ENCODE data around the gene IREB2.
"Not testable (repeated sequence)": the region's sequence is repeated elsewhere in the genome, so short reads cannot be mapped to it uniquely, and the experiment has no call there.

IREB2 gene

DNA sequence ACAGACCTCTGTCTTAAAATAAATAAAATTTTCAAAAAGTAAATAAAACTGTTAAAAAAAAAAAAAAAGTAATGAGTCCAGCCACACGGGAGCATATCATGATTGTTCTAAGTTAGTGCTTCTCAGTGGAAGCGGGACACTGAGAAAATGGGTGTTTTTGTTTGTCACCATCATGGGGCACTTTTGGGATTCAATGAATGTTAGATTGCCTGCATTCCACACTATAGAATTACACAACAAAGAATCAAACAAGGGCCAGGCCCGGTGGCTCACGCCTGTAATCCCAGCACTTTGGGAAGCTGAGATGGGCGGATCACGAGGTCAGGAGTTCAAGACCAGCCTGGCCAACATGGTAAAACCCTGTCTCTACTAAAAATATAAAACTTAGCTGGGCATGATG, 3.3 kb upstream of the IREB2 start:
- not testable (repeated sequence) for DNase-seq (ENCODE audit: low spot score)

DNA sequence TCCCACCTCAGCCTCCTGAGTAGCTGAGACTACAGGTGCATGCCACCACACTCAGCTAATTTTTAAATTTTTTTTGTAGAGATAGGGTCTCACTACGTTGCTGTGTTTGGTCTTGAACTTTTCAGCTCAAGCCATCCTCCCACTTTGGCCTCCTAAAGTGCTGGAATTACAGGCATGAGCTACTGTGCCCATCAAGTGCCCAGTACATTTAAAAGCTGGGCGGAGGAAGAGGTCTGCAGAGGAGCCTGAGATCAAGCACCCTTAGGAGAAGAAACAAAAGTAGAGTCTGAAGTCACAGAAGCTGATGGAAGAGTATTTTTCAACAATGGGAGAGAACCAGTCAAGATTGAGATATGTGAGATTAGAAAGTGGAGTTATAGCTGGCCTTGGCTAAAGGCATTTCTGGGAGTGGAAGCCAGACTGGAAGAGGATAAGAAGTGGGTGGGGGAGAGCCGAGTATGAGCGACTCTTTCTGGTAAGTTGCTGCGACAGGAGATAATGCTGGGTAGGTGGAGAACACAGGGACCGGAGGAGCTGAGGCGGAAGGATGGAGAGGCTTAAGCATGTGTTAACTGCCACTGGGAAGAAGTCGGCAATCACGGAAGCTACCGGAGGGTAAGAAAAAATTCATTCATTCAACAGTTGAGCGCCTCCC, 782 bp upstream of the IREB2 start:
- DNase-seq (ENCODE audit: low spot score), result no peak

DNA sequence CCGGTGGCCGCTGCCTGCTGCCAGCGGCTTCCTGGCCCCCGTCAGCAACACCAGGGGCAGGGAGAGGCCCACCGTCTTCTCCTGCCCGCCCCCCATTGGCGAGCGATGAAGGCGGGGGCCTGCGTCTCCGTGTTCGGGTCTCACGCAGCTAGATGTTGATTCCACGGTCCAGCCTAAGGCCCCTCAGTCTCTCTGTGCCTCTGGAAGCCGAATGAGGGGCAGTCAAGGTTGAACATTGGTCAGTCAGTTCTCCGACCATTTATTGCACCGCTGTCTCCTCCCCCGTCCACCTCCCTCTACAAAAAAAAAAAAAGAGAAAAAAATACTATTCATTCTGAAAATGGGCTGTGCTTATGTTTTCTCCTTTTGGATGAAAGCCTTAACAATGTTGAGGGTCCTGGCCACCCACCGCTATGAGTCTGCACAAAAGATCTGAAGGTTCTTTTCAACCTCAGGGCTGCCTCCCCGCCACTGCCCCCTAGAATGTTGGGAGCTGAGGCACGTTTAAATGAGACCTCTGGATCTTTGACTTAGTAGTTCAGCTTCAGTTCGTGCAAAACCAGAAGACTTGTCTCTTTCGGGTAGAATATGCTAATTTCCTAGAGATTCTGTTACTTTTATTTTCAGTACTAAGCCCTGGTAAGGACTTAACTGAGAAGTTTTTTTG, 736 bp downstream of the IREB2 start:
- DNase-seq (ENCODE audit: low spot score), result no peak

DNA sequence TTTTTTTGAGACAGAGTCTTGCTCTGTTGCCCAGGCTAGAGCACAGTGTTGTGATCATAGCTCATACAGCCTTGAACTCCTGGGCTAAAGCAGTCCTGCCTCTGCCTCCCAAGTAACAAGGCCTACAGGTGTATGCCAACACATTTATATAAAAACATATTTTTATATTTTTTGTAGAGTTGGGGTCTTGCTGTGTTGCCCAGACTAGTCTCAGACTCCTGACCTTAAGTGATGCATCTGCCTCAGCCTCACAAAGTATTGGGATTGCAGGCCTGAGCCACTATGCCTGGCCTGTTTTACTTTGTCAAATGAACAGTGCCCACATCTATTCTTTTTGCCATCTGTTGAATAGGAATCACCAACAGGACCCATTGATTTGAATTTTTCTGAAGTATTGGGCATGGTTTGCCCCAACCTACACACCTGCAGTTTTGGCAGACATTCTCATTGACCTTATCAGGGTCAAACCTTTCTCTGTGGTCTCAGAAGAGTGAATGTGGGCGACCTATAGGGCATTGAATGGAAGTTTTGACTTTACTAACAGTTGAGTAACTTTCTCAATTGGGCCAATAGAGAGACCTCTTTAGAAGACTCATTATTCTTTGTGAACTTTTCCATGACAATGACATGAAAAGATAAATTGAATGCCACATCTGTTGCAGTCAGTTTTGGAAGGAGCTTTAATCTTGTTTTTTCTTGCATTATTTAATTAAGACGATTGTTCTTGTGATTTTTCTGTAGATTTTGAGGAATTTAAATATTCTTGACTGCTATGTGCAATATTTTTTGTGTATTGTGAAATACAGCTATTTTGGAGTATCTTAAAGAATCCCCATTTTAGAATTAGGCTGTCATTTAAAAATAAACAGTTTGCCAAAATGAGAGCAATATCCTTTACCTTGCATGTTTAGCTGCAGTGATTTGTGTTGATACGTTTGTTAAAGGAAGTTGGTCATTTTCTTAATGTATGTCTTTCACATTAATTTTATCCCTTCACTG, 2.7 kb downstream of the IREB2 start:
- DNase-seq (ENCODE audit: low spot score), result no peak

DNA sequence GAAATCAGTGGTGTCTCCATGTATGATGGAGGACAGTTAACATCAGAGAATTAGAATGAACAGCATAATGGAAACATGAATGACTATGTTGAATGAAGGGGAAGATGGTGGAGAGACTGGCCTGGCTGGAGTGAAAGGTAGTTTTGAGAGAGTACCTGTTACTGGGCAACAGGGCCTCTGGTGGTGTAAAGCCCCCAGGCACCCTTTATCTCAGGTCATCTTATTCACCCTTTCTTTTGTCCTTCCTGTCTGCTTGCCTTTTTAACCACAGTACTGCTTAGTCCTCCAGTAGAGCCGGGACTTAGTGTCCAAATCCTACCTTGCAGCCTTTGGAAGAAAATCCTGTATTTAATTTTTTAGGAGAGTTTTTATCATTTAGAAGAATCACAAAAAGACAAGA, 6.2 kb downstream of the IREB2 start:
- DNase-seq (ENCODE audit: low spot score), result no peak

DNA sequence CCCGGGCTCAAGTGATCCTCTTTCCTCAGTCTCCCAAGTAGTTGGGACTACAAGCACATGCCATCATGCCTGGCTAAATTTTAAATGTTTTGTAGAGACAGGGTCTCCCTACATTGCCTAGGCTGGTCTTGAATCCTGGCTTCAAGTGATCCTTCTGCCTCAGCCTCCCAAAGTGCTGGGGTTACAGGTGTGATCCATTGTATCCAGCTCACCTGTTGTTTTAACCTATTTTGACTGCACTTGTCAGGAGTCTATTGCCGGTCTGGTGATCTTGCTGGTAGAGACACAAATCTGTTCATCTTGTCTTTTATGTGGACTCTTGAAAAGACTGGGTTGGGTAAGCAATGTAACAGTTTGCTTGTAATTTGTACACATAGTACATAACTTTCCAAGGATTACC, 7.9 kb downstream of the IREB2 start:
- no peak for DNase-seq (ENCODE audit: low spot score)

DNA sequence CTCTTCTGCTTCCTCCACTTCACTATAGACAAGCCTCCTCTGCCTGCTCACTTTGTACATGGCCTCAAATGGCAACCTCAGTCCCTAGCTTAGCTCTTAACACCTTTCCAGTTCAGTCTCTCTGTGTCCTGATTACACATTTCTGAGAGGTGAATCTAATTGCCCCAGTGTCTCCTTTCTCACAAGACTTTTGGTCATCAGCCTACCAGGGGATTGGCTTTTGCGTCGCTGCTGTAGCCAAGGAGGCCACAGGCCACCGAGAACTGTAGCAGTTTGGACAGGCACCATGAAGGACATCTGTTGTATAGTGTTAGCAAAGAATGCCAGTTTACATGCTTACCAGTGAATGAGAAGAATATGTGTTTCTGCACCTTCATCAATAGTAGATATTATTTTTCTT, 8.5 kb downstream of the IREB2 start:
- DNase-seq (ENCODE audit: low spot score), result no peak

DNA sequence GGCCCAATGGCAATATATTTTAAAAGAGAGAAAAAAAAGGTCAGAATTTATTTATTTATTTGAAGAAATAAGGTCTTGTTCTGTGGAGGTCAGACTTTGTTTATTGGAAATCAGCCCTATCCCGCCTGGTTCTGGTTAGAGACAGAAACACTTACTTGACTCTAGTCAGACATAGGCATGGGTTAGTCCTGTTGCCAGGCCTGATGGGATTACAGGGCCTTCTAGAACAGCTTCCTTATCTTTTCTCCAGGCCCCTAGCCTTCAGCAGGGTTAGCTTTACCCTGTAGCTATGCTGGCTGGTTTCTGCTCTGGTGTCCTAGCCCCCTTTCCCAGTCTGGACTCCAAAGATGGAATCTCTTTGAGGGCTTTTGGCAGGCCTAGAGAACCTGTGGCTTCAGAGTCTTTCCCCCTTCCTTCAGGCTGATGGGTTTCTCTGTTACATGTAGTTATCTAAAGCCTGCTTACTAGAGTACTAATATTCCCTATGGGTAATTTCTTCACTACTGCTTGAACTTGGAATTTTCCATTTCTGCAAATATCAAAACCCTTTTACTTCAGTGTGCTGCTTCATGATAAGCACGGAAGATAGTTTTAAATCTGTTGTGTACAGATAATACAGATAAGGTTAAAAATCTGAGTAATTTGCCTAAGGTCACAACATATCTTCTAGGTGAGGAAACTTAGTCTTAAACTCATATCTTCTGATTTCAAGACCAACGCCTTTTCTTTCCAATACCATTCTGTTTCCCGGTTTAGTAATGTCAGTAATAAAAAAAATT, 10.6 kb downstream of the IREB2 start:
- DNase-seq (ENCODE audit: low spot score), result no peak

DNA sequence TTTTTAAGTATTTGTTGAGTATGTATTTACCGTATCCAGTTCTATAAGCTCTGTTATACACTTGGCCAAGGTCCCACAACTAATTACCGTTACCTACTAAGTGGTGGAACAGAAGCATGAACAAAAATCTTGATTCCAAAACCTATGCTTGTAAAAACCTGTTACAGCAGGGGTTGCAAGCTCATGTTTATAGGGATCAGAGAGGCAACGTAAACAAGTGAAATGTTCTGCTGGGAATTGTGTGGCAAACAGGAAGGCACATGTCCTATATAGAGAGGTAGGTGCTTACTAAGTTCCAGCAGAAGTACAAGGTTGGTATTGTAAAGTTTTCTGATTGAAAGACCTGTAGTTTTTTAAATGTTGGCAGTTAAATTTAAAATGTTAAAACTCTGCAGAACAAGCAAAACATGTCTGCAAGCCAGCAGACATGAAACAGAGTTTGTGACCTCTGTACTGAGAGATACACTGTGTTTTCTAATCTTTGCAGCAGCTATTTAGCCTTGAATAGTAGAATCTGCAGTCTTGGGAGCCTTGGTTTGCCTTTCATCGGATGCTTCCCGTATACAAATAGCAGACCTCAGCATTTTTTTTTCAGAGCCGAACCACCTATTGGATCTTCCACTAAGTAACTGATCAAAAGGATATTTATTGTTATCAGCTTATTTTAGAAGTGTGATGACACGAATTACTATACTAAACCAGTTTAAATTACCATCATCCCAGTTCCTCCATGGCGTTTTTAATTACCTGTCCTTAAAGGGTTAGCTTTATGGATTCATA, 11.4 kb downstream of the IREB2 start:
- no peak for DNase-seq (ENCODE audit: low spot score)

DNA sequence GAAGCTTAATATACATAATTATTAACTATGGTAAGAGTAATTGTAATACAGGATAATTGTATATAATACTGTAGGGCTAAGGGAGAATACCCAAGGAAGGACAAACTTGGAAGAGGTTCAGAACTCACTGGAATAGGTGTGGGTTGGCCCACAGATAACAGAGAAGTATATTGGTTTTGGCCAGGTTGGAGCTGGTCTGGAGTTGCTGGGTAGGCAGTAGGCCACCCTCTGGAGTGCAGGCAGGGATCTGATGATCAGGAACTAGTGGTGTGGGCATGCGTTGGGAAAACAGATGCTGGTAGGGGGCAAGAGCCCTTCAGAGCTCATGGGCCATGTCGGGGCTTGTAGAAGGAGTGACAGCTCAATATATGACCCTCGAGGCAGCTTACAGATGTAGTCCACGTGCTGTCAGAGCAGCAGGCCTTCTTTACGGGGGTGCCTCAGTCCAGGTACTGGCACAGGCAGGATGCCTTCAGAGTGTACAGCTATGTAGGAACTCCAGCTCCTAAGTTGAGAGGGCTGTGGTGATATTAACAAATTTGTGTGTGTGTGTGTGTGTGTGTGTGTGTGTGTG, 12.4 kb downstream of the IREB2 start:
- no peak for DNase-seq (ENCODE audit: low spot score)

DNA sequence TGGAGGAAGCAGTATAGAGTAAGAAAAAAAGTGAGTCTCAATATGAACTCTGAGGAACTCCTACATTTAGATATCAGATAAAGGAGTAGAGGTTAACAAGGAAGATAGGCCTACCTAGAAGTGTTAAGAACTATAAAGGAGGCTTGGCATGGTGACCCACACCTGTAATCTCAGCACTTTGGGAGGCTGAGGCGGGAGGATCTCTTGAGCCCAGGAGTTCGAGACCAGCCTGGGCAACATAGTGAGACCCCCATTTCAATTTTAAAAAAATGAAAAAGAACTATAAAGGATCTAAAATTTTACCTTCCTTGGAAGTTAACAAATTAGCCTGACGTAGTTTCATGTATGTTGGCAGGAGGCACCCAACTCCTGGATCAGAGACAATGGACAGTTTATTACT, 14.5 kb downstream of the IREB2 start:
- no peak for DNase-seq (ENCODE audit: low spot score)

DNA sequence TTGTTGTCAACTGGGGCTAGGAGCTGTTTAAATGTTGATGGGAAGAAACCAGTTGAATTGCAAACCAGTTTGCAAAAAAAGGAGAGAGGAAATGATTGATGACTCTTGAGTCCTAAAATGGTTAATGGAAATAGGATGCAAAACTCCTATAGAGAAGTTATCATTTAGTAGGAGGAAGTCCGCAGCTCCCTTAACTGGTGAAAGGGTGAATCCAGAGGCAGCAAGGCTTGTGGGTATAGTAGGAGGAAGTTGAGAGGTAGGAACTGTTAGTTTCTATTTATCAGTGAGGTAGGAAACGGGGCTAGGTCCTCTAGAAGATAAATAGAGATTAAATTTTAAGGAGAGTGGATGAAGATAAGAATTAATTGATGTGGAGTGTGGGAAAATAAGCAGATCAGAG, 15.4 kb downstream of the IREB2 start:
- no peak for DNase-seq (ENCODE audit: low spot score)

DNA sequence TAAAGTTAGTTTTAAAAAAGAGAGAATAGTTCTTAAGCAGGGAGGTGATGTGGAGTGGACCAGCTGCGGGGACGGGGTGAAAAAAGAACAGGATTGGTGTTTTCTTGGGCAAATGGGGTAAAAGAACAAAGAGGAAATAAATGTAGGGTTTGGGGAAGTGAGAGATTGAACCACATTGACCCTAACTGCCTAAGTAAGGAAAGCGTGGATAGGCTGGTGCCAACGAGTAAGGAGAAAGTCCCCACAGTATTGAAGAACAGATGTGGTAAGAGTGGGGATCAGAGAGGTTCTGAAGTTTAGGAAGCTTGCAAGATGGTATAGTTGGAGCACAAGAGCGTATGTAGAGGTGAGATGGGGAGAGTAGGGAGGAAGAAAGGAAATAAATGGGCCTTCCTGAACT, 17.0 kb downstream of the IREB2 start:
- DNase-seq (ENCODE audit: low spot score), result peak; percentile 23

DNA sequence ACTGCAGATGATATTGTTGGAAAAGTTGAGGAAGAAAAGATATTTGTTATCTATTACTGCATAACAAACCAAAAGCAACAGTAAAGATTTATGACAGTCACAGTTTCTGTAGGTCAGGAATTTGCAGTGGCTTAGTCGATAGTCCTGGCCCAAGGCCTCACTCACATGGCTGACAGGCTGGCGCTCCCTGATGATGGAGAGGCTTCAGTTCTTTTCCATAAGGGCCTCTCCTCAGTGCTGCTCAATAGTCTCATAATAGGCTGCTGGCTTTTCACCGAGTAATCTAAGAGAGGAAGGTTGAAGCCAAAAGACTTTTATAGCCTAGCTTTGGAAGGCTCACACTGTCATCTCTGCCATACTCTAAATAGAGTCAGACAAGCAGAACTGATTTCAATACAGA, 17.7 kb downstream of the IREB2 start:
- DNase-seq (ENCODE audit: low spot score), result no peak

DNA sequence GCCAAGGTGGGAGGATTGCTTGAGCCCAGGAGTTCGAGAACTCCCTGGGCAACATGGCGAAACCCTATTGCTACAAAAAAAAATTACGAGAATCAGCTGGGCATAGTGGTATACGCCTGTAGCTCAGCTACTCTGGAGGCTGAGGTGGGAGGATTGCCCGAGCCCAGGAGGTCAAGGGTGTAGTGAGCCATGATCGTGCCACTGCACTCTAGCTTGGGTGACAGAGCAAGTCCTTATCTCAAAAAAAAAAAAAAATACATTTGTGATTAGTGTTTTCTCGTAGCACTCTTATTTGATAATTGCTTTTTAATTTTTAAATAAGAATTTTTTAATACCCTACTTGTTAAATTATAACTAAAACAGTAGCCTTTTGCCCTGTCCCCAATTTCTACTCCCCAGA, 18.4 kb downstream of the IREB2 start:
- no peak for DNase-seq (ENCODE audit: low spot score)

DNA sequence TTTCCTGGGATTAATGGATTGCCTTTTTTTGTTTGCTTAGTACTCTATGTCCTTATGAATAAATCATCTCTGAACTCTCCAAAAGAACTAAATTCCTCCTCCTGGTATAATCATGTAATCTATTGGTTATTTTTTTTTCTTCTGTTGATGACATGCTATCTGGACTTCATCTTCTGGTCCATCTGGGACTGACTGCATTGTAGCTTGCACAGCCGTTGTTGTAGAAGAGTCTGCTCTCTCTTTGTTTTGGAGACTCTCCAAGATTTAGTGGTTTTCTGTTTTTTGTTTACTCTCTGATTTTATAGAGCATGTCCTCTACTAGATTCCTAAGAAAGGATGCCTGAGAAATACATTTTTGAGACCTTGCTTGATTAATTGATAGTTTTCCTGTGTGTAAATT, 19.1 kb downstream of the IREB2 start:
- no peak for DNase-seq (ENCODE audit: low spot score)

DNA sequence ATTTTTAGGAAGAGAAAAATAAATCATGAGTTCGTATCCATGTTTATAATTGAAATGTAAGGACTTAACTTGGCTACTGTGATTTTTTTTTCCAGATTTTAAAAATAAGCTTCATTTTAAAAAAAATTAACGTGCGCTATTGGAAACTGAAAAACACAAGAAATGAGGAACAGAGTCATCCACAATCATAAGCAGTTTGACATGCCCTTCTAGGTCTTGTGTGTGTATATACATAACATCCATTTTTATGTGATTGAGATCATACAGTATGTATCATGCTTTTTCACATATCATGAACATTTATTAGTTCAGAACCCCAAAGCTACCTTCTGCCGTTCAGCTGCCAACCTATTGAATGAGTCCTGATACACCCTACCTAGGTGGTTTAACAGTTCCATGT, 22.7 kb downstream of the IREB2 start:
- DNase-seq (ENCODE audit: low spot score), result no peak

DNA sequence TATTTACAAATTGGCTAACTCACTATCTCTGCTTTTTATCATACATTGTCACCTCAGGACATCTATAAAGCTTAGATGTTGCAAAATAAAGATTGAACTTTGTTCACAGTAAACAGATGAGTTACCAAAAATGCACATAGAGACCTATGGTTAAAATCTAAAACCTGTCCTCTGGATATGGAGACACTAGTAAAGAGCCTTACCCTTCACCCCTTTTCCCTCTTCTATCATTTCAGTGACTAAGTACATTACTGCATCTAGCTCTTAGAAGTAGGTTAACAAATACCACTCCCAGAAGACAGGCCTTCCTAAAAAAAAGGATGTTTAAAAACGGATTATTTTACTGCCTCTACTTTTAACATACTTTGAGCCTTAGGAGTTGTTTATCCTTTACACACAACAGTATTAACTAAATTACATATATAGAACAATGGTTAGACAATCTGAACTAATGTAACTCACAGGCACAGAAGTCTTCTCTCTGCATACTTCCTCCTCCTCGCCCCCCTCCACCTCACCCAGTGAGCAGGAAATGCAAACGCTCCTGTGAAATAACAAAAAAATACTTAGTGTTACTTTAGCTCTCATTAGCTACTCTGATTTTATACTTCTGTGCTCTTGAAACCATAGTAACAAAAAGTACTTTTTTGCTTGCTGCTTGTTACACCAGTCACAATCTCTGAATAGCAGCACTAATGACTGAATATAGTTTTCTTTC, 23.3 kb downstream of the IREB2 start:
- no peak for DNase-seq (ENCODE audit: low spot score)

DNA sequence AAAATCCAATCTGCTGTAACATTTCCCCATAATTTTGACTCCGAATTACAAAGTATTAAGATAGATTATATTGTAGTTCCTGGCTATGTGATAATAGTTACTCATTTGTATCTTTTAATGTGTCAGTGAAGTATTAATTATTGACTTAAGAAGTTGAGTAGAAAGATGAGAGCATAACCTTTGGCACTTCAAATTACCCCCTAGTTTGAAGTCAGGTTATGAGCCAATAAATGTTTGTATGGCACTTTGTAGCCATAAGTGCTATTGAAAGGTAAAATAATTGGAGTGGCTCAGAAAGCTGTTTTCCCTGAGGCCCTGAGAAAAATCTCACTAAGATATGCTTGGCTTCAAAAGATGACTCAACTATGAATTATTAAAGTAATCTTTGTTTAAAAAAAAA, 31.0 kb downstream of the IREB2 start:
- no peak for DNase-seq (ENCODE audit: low spot score)

DNA sequence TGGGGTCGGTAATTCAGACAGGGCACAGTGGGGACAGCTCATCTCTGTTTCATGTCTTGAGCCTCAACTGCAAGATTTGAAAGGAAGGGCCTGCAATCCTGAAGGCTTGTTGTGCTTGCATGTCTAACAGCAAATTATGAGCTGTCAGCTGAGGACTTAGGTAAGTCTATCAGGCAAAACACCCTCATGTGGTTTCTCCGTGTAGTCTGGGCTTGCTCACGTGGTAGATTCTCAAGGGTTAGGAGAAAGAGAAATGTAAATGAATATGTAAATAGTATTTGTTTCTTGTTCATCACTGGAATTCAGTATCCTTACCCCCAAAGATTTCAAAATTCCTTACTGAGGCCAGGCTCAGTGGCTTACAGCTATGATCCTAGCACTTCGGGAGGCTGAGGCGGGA, 39.3 kb downstream of the IREB2 start:
- DNase-seq (ENCODE audit: low spot score), result no peak
